HS-5 (cell line): ENCODE data around the gene CBFA2T2.
A peak's percentile ranks its signal among the peaks of the same experiment; 100 is the strongest.
"Not testable (repeated sequence)": the region's sequence is repeated elsewhere in the genome, so short reads cannot be mapped to it uniquely, and the experiment has no call there.

Experiments
- DNase-seq: peaks from one replicate; pipeline ENCODE4 v3.0.0-alpha.2; 2012; ENCODE audit warnings: low read depth

The CBFA2T2 gene

DNA sequence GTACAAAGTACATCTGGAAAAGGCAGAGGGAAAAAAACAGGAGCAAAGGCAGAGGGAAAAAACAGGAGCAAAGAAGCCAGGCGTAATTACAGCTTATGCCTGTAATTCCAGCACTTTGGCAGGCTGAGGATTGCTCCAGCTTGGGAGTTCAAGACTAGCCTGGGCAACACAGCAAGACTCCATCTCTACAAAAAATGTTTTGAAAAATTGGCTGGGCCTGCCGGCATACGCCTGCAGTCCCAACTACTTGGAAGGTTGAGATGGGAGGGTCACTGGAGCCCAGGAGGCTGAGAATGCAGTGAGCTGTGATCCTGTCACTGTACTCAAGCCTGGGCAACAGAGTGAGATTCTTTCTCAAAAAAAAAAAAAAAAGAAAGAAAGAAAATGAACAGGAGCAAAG is 19.0 kb upstream of the CBFA2T2 start:
- no peak for DNase-seq

DNA sequence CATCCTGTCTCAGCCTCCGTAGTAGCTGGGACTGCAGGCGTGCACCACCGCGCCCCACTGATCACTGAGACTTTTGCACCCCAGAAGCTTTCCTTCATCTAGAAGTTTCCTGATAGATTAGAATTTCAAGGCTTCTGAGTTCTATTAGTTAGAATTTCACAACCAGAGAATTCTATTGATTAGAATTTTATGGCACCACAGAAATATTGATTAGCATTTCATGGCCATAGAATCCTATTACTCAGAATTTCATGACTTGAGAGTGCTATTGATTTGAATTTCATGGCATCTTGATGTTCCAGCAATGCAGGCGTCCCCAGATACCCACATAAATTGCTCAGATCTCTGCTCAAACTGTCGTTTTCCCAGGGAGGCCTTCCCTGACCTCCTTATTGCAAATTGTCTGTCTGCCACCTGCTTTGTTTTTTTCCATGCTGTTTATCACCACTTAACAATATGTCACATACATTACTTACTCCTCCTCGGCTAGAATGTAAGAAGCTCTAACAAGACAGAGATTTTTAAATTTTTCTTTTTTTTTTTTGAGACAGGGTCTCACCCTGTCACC is 16.9 kb upstream of the CBFA2T2 start:
- DNase-seq: no peak

DNA sequence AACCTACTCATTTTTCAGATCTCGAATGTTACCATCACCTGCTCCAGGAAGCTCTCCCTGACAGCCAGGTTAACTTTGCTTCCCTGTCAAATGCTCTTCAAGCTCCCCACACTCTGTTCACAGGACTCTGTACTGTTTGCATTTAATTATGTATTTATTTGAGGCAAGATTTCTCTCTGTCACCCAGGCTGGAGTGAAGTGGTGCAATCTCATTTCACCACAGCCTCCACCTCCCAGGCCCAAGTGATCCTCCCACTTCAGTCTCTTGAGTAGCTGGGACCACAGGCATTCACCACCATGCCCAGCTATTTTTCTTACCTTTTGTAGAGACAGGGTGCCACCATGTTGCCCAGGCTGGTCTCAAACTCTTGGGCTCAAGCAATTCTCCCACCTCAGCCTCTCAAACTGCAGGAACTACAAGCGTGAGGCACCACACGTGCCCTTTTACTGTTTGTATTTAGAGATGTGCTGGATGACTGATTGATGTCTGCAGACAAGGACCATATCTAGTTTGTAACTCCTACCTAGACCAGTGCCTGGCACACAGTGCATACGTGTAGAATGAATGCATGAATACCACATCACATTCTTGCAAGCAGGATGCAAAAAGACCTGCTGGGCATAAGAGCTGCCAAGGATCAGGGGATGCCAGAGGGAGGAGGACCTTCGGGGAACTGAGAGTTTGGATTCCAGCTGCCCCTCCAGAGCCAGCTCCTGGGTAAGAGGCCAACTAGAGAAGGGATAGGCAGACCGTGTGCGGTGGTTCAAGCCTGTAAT is 15.6 kb upstream of the CBFA2T2 start:
- no peak for DNase-seq

DNA sequence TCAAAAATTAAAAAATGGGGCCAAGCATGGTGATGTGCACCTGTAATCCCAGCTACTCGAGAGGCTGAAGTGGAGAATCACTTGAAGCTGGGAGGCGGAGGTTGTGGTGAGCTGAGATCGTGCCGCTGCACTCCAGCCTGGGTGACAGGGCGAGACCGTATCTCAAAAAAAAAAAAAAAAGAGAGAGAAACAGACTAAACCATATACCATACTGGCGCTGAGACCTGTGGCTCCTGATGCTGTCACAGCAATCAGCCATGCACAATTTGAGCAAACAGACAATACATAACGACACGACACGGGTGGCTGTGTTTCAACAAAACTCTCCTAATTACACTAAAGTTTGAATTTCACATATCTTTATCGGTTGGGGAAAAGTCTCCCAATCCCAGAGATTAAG is 14.9 kb upstream of the CBFA2T2 start:
- no peak for DNase-seq

DNA sequence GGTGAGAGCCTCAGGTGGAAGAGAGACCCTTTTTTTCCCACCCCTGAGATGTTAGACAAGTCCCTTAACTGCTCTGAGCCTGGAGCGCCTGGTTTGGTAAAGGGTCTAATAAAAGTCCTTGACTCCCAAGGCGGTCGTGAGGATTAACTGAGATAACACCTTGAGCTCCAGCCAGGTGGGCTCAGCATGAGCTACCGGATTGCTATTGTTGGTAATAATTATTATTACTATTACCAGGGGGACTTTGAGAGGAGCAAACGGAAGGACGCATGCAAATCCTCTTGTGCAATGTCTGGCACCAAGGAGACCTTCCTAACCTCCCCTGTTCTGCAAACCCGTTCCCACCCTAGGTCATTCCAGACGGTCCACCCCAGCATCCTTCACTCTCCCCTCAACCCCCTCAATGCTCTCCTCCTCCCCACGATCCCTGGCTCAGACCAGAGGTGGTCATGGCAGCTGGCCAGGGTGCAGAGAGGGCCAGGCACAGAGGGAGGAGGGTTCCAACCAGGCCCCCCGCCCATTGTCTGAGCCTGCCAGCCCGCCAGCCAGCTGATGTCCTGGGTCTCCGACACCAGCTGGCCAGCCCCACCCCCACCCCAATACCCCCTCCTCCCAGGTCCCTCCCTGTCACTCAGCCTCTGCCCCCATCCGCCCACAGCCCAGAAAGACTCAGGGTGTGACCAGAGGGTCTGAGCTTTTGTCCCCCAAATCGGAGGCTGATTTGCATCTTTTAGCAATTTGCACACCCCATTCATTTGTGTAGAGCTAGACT is 14.3 kb upstream of the CBFA2T2 start:
- DNase-seq: no peak

DNA sequence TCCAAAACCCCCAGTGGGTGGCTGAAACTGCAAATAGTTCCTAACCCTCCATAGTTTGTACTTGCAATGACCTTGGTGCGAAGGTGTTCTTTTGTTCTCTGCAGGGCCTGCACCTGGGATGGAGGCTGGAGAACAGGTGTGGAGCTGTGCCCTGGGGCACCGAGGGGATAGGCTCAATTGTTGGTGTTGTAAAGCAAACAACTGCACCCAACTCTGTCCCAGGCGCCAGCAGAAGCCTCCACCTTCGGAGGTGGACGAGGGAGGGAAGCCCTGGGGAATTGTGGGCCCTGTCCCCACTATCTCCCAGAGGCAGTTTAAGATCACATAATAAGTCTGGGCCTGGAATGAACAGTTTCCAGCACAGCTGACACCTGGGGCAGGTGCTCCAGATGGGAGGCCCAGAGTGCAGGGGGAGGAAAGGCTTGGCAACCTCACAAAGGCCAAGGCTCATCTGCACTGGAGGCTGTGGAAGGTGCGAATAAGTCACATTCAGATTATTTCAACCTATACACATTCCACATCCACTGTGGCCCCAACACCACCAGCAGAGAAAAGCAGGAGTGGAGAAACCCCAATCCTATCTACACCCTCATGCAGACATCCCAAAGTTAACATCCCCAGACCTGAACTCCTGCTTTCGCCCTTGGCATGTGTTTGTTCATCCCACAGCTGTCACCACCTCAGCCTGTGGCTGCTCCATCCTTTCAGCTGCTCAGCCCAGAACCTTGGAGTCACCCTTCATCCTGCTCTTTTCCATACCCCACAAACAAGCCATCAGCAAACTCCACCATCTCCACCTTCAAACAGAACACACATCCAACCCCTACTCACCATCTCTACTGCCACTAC is 12.3 kb upstream of the CBFA2T2 start:
- no peak for DNase-seq

DNA sequence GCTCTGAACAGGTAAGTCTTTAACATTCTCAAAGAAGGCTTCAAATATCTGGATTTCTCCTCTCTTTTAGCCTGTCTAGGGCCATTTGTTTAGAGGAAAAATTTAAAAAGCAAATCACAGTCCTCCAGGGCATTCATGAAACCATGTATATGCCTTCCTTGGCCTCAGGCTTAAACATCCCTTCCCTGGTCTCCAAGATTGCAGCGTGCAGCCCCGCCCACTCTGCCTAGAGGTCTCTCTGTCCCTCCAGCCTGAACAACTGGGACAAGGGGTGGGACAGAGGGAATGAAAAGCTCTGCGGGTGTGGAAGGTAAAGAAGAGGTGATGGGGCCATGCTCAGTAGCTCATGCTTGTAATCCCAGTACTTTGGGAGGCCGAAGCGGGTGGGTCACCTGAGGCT is 9.8 kb upstream of the CBFA2T2 start:
- no peak for DNase-seq

DNA sequence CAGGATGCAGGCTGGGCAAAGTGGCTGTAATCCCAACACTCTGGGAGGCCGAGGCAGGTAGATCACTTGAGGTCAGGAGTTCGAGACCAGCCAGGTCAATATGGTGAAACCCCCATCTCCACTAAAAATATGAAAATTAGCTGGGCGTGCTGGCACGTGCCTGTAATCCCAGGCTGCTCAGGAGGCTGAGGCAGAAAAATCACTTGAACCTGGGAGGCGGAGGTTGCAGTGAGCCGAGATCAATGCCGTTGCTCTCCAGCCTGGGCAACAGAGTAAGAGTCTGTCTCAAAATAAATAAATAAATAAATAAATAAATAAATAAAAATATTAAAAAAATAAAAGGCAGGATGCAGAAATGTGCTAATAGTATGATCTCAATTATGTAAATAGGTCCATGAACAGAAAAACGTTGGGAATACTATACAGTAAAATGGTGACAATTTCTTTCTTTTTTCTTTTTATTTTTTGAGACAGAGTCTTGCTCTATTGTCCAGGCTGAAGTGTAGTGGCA is 8.4 kb upstream of the CBFA2T2 start:
- no peak for DNase-seq

DNA sequence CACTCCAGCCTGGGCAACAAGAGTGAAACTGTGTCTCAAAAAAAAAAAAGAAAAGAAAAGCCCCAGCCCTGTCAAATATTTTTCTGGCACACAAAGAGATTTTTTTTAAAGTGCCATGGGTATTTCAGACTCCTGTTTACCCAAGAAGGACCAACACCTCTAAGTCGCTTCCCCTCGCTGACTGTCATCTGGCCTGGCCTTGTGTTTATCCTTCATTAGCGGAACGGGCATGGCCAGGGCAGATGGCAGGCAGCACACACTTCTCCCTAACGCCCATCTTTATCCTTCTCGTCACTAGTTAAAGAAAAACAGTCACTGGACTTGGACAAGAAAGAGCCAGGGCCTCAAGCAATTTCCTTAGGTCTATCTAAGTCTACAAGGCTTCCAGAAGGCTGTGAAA is 7.3 kb upstream of the CBFA2T2 start:
- no peak for DNase-seq

DNA sequence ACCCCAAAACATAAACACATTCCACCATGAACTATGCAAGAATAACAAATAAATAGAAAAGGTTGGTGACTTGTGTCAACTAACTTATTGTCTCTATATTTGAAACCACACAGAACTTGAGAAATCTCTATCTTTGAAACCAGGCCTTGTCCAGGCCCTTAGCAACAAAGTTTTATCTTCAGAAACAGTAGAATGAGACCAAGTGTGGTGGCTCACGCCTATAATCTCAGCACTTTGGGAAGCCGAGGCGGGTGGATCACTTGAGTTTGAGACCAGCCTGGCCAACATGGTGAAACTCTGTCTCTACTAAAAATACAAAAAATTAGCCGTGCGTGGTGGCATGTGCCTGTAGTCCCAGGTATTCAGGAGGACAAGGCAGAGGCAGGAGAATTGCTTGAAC is 6.7 kb upstream of the CBFA2T2 start:
- not testable (repeated sequence) for DNase-seq

DNA sequence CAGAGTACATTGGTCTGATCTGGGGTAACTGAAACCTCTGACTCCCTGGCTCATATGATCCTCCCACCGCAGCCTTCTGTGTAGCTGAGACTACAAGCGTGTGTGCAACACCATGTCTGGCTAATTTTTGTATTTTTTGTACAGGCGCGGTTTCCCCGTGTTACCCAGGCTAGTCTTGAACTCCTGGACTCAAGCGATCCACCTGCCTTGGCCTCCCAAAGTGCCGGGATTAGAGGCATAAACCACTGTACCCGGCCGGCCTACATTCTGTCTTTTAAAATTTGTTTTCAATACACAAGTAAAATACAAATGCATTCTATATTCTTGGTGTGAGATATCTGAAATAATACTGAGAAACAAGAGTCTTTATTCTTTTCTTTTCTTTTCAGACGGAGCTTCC is 1.7 kb upstream of the CBFA2T2 start:
- DNase-seq: no peak

DNA sequence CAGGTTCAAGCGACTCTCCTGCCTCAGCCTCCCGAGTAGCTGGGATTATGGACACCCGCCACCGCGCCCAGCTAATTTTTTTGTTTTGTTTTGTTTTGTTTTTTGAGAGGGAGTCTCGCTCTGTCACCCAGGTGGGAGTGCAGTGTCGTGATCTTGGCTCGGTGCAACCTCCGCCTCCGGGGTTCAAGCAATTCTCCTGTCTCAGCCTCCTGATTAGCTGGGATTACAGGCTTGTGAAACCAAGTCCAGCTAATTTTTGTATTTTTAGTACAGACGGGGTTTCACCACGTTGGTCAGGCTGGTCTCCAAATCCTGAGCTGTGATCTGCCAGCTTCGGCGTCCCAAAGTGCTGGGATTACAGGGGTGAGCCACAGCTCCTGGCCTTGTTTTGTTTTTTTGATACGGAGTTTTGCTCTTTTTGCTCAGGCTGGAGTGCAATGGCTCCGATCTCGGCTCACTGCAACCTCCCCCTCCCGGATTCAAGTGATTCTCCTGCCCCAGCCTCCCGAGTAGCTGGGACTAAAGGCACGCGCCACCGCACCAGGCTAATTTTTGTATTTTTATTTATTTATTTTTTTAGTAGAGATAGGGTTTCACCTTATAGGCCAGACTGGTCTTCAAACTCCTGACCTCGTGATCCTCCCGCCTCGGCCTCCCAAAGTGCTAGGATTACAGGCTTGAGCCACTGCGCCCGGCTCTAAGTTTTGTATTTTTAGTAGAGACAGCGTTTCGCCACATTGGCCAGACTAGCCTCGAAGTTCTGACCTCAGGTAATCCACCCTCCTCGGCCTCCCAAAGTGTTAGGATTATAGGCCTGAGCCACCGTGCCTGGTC is 1.0 kb upstream of the CBFA2T2 start:
- DNase-seq: not testable (repeated sequence)

DNA sequence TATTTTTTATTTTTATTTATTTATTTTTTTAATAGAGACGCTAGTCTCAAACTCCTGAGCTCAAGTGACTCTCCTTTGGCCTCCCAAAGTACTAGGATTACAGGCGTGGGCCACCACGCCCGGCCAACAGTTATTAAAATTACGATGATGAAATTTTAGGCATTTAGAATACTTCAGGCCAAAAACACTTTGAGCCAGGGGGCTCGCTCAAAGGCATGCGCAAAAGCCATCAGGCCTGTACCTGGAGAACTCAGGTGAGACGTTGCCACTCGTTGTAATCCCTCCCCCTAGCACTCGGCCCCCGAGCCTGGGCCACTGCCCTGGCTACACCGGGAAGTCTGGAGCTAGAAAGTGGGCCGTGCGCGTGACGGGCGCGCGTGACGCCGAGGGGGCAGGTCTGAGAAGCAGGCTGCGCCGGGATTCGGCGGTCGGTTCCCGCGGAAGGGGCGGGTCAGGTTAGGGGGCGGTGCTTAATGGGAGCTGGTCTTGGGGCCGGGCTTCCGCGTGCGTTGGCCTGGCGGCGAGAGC is 337 bp upstream of the CBFA2T2 start:
- DNase-seq: peak; percentile 82

DNA sequence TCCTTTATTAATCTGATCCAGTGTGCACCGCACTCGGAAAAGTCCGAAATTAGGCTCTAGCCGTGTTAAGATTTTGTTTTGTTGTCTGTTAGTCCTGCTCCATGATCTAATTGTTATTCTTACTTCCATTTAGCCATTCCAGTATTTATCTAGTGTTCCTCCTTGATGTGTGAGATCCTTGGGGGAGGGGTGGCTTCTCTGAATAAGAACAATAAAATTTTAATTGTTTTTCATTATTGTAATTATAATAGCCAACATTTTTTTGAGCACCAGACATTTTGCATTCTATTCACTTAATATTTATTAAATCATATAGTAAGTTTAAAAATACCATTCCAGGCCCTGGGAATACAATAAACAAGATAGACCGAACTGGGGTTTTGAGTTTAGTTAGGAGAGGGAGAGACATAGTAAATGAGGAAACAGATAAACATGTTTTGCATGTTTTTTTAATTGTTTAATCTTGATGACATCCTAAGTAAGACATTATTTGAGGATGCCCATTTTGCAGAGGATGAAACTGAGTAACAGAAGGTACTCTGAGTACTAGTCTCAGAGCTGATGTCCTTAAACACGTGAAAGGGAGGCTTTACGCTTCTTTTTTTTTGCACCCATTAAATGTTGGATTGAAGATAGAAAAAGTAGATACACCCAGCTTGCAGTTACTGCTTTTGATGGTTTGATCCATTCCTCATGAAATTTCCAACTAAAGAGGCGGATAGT is 1.2 kb downstream of the CBFA2T2 start:
- no peak for DNase-seq

DNA sequence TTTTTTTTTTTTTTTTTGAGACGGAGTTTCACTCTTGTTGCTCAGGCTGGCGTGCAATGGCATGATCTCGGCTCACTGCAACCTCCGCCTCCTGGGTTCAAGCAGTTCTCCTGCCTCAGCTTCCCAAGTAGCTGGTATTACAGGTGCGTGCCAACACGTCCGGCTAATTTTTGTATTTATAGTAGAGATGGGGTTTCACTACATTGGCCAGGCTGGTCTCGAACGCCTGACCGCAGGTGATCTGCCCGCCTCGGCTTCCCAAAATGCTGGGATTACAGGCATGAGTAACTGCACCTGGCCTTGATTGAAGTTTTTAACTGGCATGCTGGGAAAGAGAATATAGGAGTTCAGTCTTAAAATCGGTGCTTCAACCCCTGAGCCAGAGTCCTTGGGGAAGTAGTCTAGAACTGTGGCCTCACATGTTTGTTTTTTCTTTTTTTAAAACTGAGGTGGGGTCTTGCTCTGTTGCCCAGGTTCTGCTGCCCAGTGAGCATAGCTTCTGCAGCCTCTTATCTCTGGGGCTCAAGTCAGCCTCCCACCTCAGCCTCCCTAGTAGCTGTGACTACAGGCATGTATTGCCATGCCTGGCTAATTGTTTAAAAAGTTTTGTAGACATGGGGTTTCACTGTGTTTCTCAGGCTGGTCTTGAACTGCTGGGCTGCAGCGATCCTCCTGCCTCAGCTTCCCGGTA is 3.3 kb downstream of the CBFA2T2 start:
- no peak for DNase-seq

DNA sequence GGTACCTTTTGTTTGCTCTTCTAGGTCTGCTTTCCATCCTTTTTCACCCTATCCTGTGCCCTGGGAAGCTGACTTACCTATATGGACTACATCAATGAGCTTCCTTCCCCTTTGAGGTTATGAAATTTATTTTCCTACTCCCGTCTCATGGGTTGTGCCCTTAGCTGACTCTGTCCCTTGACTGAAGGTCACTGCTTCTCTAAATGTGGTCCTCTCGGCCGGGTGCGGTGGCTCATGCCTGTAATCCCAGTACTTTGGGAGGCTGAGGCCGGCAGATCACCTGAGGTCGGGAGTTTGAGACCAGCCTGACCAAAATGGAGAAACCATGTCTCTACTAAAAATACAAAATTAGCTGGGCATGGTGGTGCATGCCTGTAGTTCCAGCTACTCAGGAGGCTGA is 6.9 kb downstream of the CBFA2T2 start:
- DNase-seq: not testable (repeated sequence)

DNA sequence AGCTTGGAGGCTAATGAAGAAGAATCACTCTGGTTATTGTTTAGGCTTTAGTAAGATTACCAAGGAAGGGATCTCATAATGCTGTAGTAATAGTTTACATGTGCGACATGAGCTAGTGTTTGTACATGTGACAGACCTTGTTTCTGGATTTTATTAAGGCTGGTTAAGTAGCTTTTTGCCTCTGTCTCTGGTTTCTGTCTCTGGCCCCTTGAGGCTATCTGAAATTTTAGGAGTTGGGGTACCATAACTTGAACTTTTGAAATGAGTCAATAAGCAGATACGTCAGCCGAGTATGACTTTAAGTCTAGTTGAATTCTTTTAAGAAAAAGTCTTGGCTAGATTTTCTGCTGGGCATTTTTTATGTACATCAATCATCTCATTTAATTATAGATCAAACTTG is 9.5 kb downstream of the CBFA2T2 start:
- no peak for DNase-seq

DNA sequence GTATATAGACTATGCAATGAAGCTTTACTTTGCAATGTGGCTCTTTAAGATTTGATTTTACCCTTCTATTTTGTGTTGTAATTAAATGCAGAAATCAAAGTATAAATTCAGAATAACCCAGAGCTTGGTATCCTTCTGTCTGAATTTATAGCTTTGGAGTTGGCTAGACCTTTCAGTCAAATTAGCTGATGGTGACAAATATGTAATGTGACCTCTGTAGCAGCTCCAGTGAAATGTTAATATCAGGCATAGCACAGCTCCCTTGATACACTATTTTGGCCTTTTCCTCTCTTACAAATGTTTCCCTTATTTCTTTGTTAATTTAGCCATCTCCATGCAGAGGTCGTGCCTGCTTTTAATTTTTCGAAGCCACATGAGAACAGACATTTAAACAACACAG is 11.1 kb downstream of the CBFA2T2 start:
- DNase-seq: no peak

DNA sequence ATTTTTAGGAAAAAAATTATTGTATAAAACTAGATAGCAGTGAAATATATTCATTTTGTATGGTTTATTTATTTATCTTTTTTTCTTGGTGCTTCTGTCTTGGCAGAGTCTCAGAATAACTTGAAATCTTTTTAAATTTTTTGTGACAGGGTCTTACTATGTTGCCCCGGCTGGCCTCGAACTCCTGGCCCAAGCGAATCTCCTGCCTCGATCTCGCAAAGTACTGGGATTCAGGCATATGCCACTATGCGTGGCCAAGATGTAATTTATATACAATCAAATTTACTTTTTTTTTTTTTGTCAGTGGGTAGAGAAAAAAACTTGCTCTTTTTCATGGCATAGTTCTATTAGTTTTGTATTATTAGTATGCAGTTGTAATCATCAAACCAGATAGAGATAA is 13.7 kb downstream of the CBFA2T2 start:
- no peak for DNase-seq

DNA sequence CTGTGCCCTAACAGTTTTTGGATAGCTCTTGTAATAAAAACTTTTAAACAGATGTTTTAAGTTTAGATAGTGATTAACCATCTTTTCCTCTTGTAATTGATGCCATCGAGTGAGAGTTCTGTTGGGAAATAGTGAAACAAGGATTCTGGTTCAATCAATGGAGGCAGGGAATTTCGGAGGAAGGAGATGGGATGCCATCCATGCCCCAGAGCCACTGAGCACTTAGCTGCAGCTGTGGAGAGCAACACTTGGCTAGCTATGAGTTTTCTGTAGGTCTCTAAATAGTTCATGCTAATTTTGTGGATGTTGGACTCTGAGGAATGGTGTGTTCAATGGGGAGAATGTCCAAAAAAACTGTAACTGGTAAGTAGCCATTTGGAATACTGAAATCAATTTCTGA is 16.7 kb downstream of the CBFA2T2 start:
- DNase-seq: no peak
